Dermis blood vessel endothelial cell (primary cell): Measurements from ENCODE around the gene CASK. TPM values are rescaled to one million over a fixed set of nuclear protein-coding genes. Genes with fewer than 3 reads are reported as not detected.

ENCODE experiments used
- DNase-seq: peaks from one replicate; pipeline ENCODE4 v3.0.0; 2010
- total RNA-seq: library from RNA; depleted of rRNA; stranded (reverse); fragments of >200 nt; gene quantifications from 2 replicates; pipeline ENCODE4 v1.2.3, GENCODE V29; 2014

CASK gene
- total RNA-seq, 1 donor from 2014 or later, result 51.1 TPM

- peak; percentile 22 for DNase-seq
Observed at GRCh38 chrX:41906515-41907187, 16.7 kb downstream of the CASK start.

GRCh38 chrX:41903544-41903943 lies 19.8 kb downstream of the CASK start:
- DNase-seq, result no peak

GRCh38 chrX:41900321-41900720 lies 23.0 kb downstream of the CASK start:
- no peak for DNase-seq

- no peak for DNase-seq
Observed at GRCh38 chrX:41895826-41896225, 27.5 kb downstream of the CASK start.

GRCh38 chrX:41890026-41890423 lies 33.3 kb downstream of the CASK start:
- DNase-seq, result no peak

GRCh38 chrX:41889317-41890025 lies 33.9 kb downstream of the CASK start:
- DNase-seq, result no peak

- no peak for DNase-seq
Observed at GRCh38 chrX:41887691-41888090, 35.7 kb downstream of the CASK start.

- no peak for DNase-seq
Observed at GRCh38 chrX:41885724-41886123, 37.6 kb downstream of the CASK start.

GRCh38 chrX:41881166-41881565 lies 42.2 kb downstream of the CASK start:
- DNase-seq, result no peak

GRCh38 chrX:41877167-41877566 lies 46.2 kb downstream of the CASK start:
- DNase-seq, result no peak

- DNase-seq, result no peak
Observed at GRCh38 chrX:41875142-41875541, 48.2 kb downstream of the CASK start.

GRCh38 chrX:41870719-41871151 lies 52.6 kb downstream of the CASK start:
- peak; percentile 33 for DNase-seq

- peak; percentile 50 for DNase-seq
Observed at GRCh38 chrX:41868392-41868977, 54.9 kb downstream of the CASK start.

- DNase-seq, result no peak
Observed at GRCh38 chrX:41863343-41864203, 59.8 kb downstream of the CASK start.

- DNase-seq, result no peak
Observed at GRCh38 chrX:41862562-41863184, 60.7 kb downstream of the CASK start.

- no peak for DNase-seq
Observed at GRCh38 chrX:41858161-41858775, 65.1 kb downstream of the CASK start.

GRCh38 chrX:41857670-41858069 lies 65.7 kb downstream of the CASK start:
- no peak for DNase-seq

GRCh38 chrX:41846714-41847113 lies 76.6 kb downstream of the CASK start:
- no peak for DNase-seq

GRCh38 chrX:41837270-41837944 lies 85.9 kb downstream of the CASK start:
- DNase-seq, result no peak

- DNase-seq, result no peak
Observed at GRCh38 chrX:41828826-41829225, 94.5 kb downstream of the CASK start.

- no peak for DNase-seq
Observed at GRCh38 chrX:41827886-41828285, 95.5 kb downstream of the CASK start.
